GM19395 (cell line): Measurements from ENCODE around the gene KCNC4.

Source experiments
- ATAC-seq: cut with Tn5 transposase; IDR thresholded peaks from one replicate; pipeline ENCODE4 v1.9.1; 2021; ENCODE audit warnings: mild to moderate bottlenecking, moderate library complexity; ENCODE audit not compliant: unreplicated experiment

The KCNC4 gene

GRCh38 chr1:110250749-110251148, 40.6 kb downstream of the KCNC4 start:
- ATAC-seq: no peak

GRCh38 chr1:110253213-110253612, 43.1 kb downstream of the KCNC4 start:
- ATAC-seq: no peak

DNA sequence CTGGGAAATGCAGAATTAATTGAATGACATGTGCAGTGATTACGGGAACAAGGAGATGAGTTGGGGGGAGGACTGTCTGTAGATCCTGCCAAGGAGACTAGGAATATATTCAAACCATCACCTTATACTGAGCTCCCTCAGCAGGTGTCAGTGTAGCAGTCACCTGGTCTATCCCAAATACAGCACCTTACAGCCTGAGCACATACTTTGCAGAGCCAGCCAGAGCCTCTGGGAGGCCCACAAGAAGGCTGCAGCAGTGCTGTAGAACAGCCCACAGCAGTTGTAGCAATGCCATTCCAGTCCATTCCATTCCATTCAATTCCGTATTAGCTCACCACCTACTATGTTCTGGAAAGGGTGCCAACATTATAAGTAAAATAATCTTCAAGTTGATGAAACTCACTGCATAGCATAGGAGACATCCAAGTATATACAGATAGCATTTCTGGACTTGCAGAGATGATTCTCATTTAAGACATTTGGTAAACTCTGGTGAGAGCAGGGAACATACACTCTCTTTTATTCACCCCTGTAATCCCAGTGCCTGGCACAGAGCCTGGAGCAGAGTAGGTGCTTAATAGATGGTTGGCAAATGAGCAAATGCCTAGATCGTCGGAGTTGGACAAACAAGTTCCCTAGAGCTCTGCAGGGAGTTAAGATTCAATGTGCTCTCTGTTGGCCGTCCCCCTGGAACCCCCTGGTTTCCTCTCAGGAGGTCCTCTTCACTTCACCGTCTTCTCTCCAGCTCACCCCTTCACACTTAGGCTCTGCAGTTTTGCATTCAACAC, 44.7 kb downstream of the KCNC4 start:
- ATAC-seq: no peak

DNA sequence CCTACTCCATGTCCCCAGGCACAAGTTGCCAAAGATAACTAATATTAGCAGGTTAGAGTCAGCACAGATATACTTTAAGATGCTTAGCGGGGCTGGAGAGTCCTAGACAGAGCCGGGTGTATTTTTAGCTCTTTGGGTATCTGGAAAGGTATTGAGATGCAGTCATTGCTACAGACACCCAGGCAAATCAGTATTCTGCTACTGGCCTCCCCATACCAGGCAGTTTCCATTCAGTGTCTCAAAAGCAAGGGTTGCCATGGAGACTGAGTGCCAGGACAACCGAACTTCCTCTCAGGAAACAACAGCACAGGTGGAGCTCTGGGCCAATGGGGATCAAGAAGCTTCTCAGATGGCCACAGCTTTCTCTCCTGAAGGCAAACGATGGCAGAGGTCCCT, 45.3 kb downstream of the KCNC4 start:
- ATAC-seq: no peak

DNA sequence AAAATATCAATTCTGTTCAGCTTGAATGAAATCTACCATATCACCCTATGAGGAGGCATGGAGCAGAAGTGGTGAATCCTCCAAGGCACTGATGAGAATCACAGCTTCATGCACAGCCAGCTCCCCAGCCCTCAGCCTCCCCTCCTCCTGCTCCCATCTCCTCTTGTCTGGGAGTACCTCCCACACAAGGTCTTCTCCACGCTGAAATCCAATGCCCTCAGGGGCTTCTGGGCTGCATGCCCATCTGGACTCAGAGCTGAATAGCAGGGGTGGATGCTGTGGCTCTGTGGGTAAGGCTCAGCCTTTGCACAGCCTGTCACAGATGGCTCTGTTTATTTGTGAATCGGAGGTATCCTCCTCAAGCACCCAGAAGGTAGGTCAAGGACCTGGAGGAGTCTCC, 48.6 kb downstream of the KCNC4 start:
- ATAC-seq: no peak

GRCh38 chr1:110259770-110260169, 49.7 kb downstream of the KCNC4 start:
- ATAC-seq: no peak
